ENCODE data around the gene BORCS5.

The BORCS5 gene

DNA sequence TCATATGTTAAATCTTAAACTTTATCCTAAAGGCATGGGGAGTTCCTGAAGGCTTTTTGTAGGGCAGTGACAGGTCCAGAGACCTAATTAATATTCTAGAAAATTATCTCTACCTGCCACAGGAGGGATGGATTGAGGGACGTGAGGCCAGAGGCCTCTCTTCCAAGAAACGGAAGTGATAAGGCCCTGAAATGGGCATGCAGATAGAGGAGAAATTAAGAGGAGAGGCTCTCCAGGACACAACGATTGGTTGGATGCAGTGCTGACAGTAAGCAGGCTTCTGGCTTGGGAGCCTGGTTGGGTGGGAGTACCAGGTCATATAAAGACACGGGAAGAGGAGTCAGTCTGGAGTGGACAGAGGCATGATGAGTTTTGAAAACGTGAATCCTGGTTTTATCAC lies 3.1 kb upstream of the BORCS5 start:
- no peak for DNase-seq

DNA sequence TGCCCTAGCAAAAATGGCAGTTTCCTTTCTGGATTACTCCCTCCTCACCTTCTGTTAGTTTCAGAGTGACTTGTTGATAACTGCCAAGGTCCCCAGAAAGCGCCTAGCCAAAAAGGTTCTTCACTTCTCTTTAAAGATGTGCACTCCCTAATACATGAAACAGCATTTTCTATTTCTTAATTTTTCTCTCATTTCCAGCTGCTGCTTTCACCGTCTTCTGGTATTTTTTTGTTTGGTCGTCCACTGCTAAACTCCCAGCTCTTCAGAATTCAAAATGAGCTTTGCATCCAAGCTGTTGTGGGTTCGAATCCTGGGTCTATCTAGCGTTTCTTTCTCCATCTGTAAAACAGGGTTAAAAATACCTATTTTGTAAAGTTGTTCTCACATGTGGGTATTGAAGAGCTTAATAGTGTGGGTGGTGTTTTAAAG lies 397 bp upstream of the BORCS5 start:
- DNase-seq, result no peak

DNA sequence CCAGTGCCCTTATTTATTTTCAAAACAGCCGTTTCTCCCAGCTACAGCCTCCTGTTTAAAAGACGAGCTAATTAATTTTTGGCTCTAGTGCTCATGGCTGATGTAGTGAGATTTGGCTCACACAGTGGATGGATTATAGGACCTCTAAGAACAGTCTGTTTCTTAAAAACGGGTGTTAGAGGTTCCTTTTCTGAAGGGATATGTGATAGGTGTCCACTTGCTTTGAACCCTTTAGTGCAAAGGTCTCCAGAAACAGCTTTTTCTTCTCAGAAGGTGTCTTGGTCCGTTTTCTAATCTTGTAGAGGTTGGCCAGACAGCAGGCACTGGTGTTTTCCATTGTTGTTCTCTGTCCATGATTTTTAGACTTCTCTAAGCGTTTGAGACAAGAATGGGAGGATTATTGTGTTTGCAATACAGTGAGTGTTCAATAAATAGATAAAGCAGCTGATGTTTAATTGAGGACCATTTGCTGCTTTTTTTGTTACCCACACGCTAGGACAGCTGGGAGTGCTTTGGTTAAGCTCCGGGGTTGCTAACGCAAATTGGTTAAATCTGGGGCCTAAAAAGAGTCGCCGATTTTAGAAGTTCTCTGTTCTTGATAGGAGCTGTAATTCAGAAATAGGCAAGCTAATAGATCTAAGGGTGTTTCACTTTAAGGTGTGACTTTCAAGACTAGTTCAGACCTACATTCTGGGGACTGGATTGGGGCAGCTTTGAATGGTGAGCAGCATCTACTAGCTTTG lies 1.0 kb downstream of the BORCS5 start:
- DNase-seq, result peak in 1 of 2 experiments; percentile 24

DNA sequence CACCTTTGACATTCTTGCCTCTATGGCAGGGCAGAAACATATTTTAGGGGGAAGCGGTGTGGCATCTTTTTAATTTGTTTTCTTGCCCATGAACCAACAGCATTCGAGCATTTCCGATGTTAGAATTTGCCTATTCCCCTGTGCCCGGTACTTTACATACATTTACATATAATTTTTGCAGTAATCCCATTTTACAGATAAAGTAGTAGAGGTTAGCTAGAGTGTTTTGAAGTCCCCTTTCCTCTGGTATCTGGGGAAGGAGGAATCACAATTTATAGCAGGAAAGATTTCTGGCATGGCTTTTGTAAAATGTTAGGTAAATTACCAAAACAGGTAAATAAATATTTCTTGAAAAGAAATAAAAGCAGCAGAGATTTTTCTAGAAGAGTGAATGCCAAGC lies 1.6 kb downstream of the BORCS5 start:
- DNase-seq, result no peak

DNA sequence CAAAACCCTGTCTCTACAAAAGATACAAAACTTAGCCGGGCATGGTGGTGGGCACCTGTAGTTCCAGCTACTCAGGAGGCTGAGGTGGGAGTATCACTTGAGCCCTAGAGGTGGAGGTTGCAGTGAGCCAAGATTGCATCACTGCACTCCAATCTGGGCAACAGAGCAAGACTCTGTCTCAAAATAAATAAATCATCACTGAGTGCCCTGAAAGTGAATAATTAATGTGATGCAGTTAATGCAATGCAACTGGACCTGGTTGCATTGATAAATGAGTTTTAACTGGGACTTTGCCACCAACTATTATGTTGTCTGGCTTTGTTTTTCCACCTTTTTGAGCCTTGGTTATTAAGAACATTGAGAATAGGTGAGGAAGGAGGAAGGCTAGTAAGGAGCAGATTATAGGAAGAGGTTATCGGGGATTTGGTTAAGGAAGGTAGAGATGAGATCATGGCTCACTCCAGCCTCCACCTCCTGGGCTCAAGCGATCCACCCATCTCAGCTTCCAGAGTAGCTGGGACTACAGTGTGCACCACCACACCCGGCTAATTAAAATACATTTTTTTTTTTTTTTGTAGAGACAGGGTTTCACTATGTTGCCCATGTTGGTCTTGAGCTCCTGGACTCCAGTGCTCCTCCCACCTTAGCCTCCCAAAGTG lies 8.0 kb downstream of the BORCS5 start:
- DNase-seq, result no peak

DNA sequence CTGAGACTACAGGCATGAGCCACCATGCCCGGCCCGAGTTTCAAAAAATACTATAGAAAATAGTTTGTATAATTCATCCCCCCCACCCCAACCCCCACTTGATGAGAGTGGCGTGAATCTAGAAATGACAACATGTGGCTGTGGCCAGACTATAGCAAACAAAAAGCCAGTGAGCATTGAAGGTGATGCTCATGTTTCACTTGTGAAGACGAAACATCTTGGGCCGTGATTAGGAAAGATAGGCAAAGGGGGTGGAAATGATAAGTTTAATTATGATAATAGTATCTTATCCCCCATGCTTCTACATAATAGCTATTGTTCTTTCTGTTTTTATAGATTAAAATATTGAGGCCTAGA lies 8.5 kb downstream of the BORCS5 start:
- DNase-seq, result no peak

DNA sequence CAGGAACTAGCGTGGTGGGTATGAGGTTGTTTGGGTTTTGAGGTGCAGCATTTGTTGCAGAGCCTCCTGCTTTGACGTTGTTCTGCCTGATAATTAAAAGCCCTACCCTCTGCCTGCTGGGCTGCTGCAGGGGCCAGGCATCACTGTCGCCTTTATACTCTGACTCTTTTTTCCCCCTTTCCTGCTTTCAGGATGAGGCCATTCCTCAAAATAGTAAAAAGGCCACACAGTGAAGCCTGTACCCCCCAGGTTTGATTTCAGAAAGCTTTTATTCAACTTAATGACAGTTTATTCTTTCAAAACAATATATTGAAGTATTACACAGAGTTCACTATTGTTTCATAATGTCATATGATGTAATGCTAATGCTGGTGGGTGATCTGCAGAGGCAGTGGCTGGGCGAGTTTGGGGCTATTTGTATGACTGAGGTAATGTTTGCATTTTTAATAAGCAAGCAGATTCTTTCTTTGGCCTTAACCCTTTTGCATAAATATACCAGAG lies 9.1 kb downstream of the BORCS5 start:
- DNase-seq, result peak; percentile 55 to 61

DNA sequence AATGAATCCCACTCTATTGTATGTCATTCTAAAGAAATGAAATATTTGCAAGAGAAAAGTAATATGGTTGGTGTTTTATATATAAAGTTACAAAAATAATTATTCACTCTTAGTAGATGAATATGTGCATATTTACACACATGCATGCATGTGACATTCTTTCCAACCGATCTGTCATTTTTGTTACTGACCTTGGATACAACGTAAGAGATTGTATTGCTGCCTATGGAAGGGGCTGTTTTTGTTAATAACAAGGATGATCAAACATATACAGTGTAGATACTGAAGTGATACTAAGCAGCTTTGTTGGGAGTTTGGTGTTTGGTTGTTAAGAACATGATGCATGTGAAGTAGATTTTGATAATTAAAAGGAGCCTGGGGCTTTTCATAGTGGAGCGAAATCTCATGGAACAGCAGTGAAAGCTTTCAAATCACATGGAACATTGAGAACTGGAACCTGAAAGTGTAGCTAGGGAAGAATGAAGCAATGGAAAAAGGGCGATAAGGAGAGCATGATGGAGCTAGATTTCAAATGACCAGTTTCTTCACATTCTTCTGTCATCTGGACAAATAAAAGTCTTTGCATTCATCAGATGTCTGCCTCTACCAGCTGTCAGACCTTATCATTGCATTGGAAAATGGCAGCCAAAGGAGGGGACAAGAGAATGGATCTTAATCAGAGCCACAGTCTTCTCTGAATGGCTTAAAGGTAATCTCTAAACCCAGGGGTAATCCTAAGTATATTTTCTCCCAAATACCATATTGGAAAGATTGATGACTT lies 10.0 kb downstream of the BORCS5 start:
- no peak for DNase-seq

DNA sequence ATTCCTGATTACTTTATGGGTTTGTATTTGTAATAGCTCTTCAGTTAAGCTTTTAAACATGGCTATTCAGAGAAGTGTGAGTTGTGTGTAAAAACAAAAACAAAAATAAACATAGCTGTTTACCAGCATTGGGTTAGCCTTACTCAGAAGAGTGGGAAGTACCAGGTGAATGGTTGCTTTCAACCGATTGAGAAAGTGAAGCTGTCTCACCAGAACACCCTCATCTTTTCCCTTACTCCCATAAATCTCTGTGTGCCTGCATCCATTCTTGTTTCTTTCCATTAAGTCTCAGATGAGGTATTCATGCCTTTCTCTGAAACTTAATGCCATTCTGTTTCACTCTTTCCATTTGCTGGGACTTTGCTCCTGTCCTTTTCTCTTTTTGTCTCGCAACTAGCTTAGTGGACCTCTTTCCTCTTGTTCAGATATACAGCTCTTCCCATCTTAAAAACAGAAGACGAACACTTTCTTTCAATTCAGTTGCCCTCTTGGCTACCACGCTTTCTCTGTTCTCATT lies 10.7 kb downstream of the BORCS5 start:
- DNase-seq, result no peak

DNA sequence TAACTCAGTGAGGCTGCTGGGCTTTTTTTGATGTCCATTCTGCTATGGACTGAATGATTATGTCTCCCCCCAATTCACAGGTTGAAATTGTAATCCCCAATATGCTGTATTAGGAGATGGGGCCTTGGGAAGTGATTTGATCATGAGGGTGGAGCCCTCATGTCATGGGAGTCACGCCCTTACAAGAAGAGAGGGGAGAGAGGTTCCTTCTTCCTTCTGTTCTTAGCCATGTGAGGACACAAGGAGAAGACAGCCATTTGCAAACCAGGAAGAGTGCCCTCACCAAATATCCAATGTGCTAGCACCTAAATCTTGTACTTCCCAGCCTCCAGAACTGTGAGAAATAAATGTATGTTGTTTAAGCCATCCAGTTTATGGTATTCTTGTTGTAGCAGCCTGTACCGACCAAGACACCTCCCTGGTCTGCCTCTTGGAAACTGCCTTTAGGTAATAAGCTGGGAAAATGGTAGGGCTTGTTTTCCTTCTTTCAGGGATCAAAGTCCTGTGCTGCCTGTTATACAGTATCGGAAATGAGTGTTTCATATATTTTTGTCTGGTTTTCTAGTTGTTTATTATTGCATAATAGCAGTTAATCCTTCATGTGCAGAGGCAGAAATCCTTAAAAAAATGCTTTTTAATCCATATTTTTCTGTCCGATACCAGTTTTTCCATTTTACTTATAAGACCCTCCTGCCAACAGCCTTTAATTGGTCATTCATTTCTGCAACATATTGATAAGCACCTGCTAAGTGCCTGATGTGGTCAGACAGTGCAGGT lies 16.3 kb downstream of the BORCS5 start:
- no peak for DNase-seq

DNA sequence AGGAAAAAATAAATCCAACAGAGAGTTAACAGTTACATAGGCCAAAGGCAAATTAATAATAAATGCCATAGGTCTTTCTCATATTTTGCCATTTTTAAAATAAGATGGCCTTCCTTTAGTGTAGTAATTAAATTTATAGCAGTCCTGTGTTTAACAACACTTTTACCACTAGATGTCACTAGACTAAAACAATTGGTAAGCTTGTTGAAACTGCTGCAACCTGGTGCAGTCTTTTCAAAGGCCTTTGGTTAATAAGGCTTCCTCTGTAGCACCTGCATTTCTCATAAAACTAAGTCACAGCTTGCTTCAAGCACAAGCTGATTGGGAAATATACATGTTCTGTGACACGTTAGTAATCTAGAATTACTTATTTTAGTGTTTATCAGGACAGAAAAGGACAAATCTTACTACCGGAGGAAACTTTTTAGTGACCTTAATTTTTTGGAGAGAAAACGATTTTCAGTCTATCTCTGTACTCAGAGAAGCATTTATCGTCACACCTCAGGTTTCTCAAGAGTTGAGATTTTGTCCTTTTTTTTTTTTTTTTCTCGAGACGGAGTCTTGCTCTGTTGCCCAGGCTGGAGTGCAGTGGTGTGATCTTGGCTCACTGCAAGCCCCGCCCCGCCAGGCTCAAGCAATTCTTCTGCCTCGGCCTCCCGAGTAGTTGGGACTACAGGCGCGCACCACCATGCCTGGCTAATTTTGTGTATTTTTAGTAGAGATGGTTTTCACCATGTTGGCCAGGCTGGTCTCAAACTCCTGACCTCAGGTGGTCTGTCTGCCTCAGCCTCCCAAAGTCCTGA lies 20.0 kb downstream of the BORCS5 start:
- peak; percentile 78 to 82 for DNase-seq

DNA sequence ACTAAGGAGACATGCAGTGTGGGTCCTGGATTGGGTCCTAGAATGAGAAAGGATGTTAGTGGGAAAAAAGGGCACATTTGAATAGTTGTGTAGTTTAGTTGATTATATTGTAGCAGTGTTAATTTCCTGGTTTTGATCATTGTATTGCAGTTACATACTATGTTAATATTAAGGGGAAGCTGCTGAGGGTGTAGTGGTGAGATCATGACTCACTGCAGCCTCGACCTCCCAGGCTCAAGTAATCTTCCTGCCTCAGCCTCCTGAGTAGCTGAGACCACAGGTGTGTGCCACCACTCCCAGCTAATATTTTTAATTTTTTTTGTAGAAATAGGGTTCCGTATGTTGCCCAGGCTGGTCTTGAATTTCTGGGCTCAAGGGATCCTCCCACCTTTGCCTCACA lies 21.7 kb downstream of the BORCS5 start:
- peak in 1 of 2 experiments; percentile 3 for DNase-seq

DNA sequence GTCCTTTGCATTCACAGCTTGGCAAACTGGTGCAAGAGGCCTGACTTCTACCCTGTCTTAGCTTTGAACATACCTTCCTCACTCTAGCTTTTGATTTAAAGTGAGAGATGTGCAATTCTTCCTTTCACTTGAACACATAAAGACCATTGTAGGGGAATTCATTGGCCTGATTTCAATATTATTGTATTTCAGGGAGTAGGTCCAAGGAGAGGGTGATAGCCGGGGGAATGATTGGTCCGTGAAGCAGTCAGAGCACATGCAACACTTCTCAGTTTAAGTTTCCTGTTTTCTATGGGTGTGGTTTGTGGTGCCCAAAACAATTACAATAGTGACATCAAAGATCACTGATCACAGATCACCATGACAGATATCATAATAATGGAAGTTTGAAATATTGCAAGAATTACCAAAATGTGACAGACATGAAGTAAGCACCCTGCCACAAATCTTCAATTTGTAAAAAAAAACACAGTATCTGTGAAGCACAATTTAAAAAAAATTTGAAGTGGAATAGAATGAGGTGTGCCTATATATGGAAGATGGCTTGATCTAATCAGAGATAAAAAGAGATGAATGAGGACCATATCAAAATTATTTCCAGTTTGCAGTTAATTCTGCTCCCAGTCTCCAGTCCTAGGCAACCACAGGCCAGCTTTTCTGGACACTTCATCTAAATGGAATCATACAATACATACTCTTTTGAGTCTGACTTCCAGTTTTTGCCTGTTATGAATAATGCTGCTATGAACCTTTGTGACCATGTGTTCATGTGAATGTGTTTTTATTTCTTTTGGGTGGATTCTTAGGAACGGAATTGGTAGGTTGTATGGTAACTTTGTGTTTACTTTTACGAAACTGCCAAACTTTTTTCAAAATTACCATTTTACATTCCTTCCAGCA lies 23.2 kb downstream of the BORCS5 start:
- no peak for DNase-seq

DNA sequence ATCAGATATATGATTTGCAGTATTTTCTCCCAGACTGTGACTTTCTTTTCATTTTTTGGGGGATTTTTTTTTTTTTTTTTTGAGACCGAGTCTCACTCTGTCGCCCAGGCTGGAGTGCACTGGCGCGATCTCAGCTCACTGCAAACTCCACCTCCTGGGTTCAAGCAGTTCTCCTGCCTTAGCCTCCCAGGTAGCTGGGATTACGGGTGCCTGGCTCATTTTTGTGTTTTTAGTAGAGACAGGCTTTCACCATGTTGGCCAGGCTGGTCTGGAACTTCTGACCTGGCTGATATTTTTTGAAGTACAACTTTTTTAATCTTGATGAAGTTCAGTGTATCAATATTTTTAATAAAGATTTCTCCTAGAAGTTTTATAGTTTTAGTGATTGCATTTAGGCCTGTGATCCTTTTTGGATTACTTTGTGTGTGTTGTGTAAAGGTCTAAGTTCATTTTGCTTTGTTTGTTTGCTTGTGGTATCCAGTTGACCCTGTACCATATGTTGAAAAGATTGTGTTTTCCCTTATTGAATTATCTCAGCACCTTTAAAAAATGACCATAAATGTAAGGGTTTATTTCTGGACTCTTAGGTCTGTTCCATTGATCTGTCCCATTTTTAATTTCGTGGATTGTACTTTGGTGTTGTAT lies 24.2 kb downstream of the BORCS5 start:
- no peak for DNase-seq

DNA sequence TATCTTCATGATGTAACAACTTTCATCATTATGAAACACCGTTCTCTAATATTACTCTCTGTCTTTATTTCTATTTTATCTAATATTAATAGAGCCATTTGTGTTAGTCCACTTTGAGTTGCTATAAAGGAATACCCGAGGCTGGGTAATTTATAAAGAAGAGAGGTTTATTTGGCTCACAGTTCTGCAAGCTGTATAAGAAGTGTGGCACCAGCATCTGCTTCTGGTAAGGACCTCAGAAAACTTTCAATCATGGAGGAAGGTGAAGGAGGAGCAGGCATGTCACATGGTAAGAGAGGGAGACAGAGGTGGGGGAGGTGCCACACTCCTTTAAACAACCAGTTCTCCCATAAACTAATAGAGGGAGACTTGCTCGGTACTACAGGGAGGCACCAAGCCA lies 25.1 kb downstream of the BORCS5 start:
- no peak for DNase-seq

DNA sequence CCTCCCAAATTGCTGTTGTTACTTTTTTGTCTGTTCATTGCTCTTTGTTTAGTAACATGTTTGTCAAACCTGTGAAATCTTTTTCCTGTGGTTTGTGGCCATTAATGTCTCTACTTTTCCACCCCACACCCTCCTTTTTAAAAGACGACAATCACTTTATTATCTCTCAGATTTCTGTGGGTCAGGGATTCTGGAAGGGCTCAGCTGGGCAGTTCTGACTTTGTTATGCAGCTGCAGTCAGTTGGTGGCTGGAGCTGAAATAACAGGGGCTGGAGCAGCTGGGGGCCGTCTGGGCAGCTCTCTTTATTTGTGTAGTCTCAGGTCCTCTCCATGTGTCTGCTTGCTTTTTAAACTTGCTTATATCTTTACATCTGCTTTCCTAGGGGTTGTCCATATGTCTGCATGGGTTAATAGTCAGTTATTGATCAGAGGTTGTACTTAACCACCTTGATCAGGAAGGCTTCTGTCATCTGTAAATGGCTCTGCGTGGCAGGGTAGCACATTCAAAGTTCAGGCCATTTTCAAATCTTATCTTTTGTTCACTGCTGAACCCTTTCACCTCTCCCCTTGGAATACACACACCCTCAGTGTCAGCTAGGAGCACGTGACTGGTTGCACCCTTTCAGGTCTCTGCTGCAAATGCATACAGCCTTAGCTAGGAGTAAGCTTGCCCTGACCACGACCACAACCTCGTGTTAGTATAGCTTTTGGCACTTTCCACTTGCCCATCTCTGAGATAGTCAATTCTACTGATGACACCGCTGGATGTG lies 27.9 kb downstream of the BORCS5 start:
- DNase-seq, result no peak

DNA sequence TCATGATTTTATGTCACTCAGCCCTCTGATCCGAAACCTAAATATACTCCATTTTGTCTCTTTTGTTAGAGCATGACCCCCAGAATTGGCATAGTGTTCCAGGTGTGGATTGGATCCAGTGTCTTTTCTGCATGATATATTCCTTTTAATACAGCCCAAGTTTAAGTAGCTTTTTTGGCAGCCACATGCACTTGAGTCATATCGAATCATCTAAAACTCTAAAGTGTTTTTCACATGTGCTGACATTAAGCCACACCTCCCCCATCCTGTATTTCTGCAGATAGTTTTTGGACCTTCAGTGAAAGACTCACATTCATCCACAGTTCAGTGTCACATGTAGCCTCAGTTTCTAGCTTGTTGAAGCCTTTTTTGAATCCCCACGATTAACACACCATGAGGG lies 30.6 kb downstream of the BORCS5 start:
- DNase-seq, result no peak

DNA sequence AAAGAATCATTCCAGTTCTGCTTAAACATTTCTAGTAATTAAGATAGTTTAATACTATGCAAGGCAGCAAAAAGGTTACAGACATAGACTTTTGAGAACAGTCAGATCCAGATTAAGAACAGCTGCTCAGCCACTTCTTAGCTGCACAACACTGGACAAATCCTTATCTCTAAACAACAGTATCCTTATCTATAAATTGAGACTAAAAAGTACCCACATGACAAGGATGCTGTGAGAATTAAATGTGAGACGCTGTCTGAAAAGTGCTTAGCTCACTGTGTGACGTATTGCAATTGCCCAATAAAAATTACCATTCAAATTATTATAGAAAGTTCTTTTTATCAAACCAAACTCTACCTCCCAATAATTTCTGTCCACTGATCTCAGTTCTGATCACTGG lies 35.5 kb downstream of the BORCS5 start:
- no peak for DNase-seq

DNA sequence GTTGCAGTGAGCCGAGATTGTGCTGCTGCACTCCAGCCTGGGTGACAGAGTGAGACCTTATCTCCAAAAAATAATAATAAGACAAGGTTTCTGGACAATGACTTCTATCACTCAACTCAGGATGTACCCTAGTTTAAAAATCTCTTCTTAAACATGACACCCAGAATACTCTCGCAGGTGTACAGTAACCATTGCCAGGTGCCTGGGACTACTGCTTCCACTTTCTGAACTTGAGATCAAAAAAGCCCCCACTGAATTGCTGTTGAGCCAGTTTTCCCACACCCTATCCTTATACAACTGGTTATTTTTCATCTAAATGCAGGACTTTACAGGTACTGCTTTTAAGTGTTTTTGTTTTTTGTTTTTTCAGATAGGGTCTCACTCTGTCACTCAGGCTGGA lies 36.3 kb downstream of the BORCS5 start:
- no peak for DNase-seq
